K562 (cell line): Measurements from ENCODE around the gene EEFSEC. TPM values are rescaled to one million over a fixed set of nuclear protein-coding genes. Genes with fewer than 3 reads are reported as not detected.
A peak's percentile ranks its signal among the peaks of the same experiment; 100 is the strongest.

Experiments
- BDP1 ChIP-seq: IDR thresholded peaks from 3 replicates; pipeline ENCODE4 v1.6.1; 2011; ENCODE audit not compliant: insufficient read length, insufficient read depth
- BMI1 ChIP-seq: fragments of 150-350 bp; IDR thresholded peaks from 2 replicates; pipeline ENCODE4 v1.6.1; 2014; ENCODE audit warnings: low read length
- ETV1 ChIP-seq: fragments of 450-650 bp; conservative IDR thresholded peaks from 2 replicates; pipeline ENCODE4 v1.6.1; 2016; ENCODE audit warnings: missing genetic modification characterization, control low read depth, low read depth, missing compliant biosample characterization
- FOXP1 ChIP-seq: sonication (generic); formaldehyde crosslinking; IDR thresholded peaks from 2 replicates; pipeline ENCODE4 v1.8.0; 2022; ENCODE audit warnings: mild to moderate bottlenecking, missing genetic modification reagents
- GATAD2B ChIP-seq: fragments of 450-650 bp; IDR thresholded peaks from 2 replicates; pipeline ENCODE4 v1.6.1; 2017; ENCODE audit warnings: mild to moderate bottlenecking, borderline replicate concordance
- ILF3 ChIP-seq: fragments of 450-650 bp; IDR thresholded peaks from 2 replicates; pipeline ENCODE4 v1.6.1; 2018; ENCODE audit warnings: antibody characterized with exemption, mild to moderate bottlenecking, moderate library complexity, borderline replicate concordance
- KDM1A ChIP-seq, 2 experiments: fragments of 450-650 bp; IDR thresholded peaks; 2 replicates each; pipeline ENCODE4 v1.6.1; 2016; ENCODE audit warnings: mild to moderate bottlenecking in 2 of 2
- KDM5B ChIP-seq: fragments of 200-600 bp; sonication (generic); IDR thresholded peaks from 2 replicates; pipeline ENCODE4 v1.6.1; 2012; ENCODE audit warnings: low read depth, mild to moderate bottlenecking, moderate library complexity, low read length, control low read depth, inconsistent platforms; ENCODE audit not compliant: insufficient replicate concordance
- PTBP1 ChIP-seq: fragments of 200-400 bp; formaldehyde crosslinking; IDR thresholded peaks from 2 replicates; pipeline ENCODE4 v1.6.1; 2017; ENCODE audit warnings: low read depth, low read length
- RAD51 ChIP-seq: fragments of 450-650 bp; IDR thresholded peaks from 2 replicates; pipeline ENCODE4 v1.7.1; 2016; ENCODE audit warnings: low read depth, mild to moderate bottlenecking, borderline replicate concordance
- RBM25 ChIP-seq: fragments of 200-400 bp; formaldehyde crosslinking; IDR thresholded peaks from 2 replicates; pipeline ENCODE4 v1.6.1; 2018; ENCODE audit warnings: low read length, low read depth, moderate library complexity; ENCODE audit not compliant: severe bottlenecking
- TAF9B ChIP-seq: fragments of 450-650 bp; IDR thresholded peaks from 2 replicates; pipeline ENCODE4 v1.6.1; 2018; ENCODE audit warnings: mild to moderate bottlenecking; ENCODE audit not compliant: partially characterized antibody
- TEAD4 ChIP-seq, 2 experiments: sonication (generic) in 1 of 2; formaldehyde crosslinking in 1 of 2; IDR thresholded peaks; 2 replicates each; pipeline versions ENCODE4 v1.6.1 to v1.8.0; 2012 to 2022; ENCODE audit warnings: borderline replicate concordance in 1 of 2, inconsistent platforms in 1 of 2, low read length in 1 of 2, mild to moderate bottlenecking in 1 of 2, missing genetic modification reagents in 1 of 2
- ZNF124 ChIP-seq: sonication (generic); formaldehyde crosslinking; IDR thresholded peaks from 2 replicates; pipeline ENCODE4 v1.8.1; 2022; ENCODE audit warnings: missing genetic modification reagents
- ZNF133 ChIP-seq: fragments of 250-450 bp; sonication (Bioruptor Pico); IDR thresholded peaks from 2 replicates; pipeline ENCODE4 v1.4.0; 2020; ENCODE audit warnings: mild to moderate bottlenecking
- ZNF551 ChIP-seq: fragments of 250-450 bp; sonication (Bioruptor Pico); IDR thresholded peaks from 2 replicates; pipeline ENCODE4 v1.5.0; 2021; ENCODE audit warnings: mild to moderate bottlenecking, moderate library complexity
- ZNF592 ChIP-seq: fragments of 450-650 bp; IDR thresholded peaks from 2 replicates; pipeline ENCODE4 v1.6.1; 2017; ENCODE audit warnings: antibody characterized with exemption, mild to moderate bottlenecking
- ZNF639 ChIP-seq, 2 experiments: fragments of 200-800 bp in 1 of 2; sonication (Bioruptor generic) in 1 of 2; sonication (generic) in 1 of 2; formaldehyde crosslinking in 1 of 2; IDR thresholded peaks in 1 of 2; conservative IDR thresholded peaks in 1 of 2; 2 replicates each; pipeline versions ENCODE4 v1.5.0 to v1.6.1; 2016 to 2020; ENCODE audit warnings: missing compliant biosample characterization in 1 of 2, missing genetic modification characterization in 1 of 2, missing genetic modification reagents in 1 of 2
- polyA plus RNA-seq, 8 experiments: library from polyadenylated mRNA; depleted of rRNA in 4 of 8; stranded (reverse) in 5 of 8; unstranded in 3 of 8; fragments of >200 nt; fragmentation: Nextera tagmentation in 2 of 8; fragmentation: Illumina TruSeq in 1 of 8; extraction: Ambion mirVana in 2 of 8; extraction: Trizol in 1 of 8; gene quantifications; 2 replicates each; pipeline versions ENCODE4 v1.2.1 to v1.2.3, GENCODE V29; 2011 to 2014; ENCODE audit warnings: inconsistent platforms in 1 of 8, missing spikeins in 1 of 8
- total RNA-seq, 7 experiments: library from RNA; depleted of rRNA in 6 of 7; stranded (reverse); fragments of >200 nt in 6 of 7; fragmentation: Illumina TruSeq in 2 of 7; extraction: Trizol in 2 of 7; gene quantifications; 2 replicates each; pipeline versions ENCODE4 v1.2.1 to v1.2.3, GENCODE V29; 2011 to 2021; ENCODE audit warnings: low replicate concordance in 1 of 7

The EEFSEC gene
- total and polyA plus RNA-seq, 9 of the 15 experiments (the other 6 are each of a cell fraction or from before 2014, with no cell fraction given) = 0.35 to 11.8 (median 7.7) TPM

- TF ChIP-seq ZNF639 (CRISPR knock-in tag; conservative IDR thresholded peaks at IDR 0.05 in 1 of 2, IDR thresholded peaks at IDR 0.05 in 1 of 2) (no peak), RBM25 (peak; percentile 96), PTBP1 (no peak), TEAD4 (IDR thresholded peaks at IDR 0.05; ENCODE audit: low read length) (no peak), TEAD4 (CRISPR knock-in tag; IDR thresholded peaks at IDR 0.05; ENCODE audit: borderline replicate concordance) (no peak), ETV1 (tag) (no peak), ZNF551 (CRISPR knock-in tag) (no peak), KDM1A (IDR thresholded peaks at IDR 0.05) (peak; percentile 9 to 70; a peak in 2 of 4 replicates), RAD51 (no peak), FOXP1 (CRISPR knock-in tag) (no peak), TAF9B (no peak), KDM5B (no peak), ZNF124 (no peak), BMI1 (no peak), ILF3 (no peak), ZNF133 (no peak), BDP1 (no peak), ZNF592 (no peak), GATAD2B (no peak)
Measured at GRCh38 chr3:128306481-128306880, 153.2 kb downstream of the EEFSEC start (continued).
